Mucosa of rectum (tissue), 2 donors: ENCODE results near the gene TLR3.
A peak's percentile ranks its signal among the peaks of the same experiment; 100 is the strongest.
"Not testable (repeated sequence)": the region's sequence is repeated elsewhere in the genome, so short reads cannot be mapped to it uniquely, and the experiment has no call there.

Source experiments
- H3K27ac ChIP-seq, 2 donors: one replicate each; pipeline ENCODE4 v1.7.0; 2013; ENCODE audit warnings: inconsistent platforms in 2 of 2, low read depth in 2 of 2, low read length in 2 of 2
- H3K27me3 ChIP-seq, 2 donors: one replicate each; pipeline ENCODE4 v1.7.0; 2013; ENCODE audit warnings: low read length in 2 of 2; ENCODE audit not compliant: control insufficient read depth in 2 of 2, insufficient read depth in 2 of 2
- H3K36me3 ChIP-seq, 2 donors: one replicate each; pipeline ENCODE4 v1.7.0; 2013; ENCODE audit warnings: low read length in 2 of 2; ENCODE audit not compliant: control insufficient read depth in 2 of 2, insufficient read depth in 2 of 2
- H3K4me1 ChIP-seq, 2 donors: one replicate each; pipeline ENCODE4 v1.7.0; 2013; ENCODE audit warnings: low read length in 2 of 2, mild to moderate bottlenecking in 1 of 2; ENCODE audit not compliant: control insufficient read depth in 2 of 2, insufficient read depth in 2 of 2
- H3K4me3 ChIP-seq, 2 donors: one replicate each; pipeline ENCODE4 v1.7.0; 2013; ENCODE audit warnings: low read length in 2 of 2
- H3K9ac ChIP-seq, 2 donors: one replicate each; pipeline ENCODE4 v1.7.0; 2013; ENCODE audit warnings: low read length in 2 of 2, low read depth in 1 of 2, mild to moderate bottlenecking in 1 of 2
- H3K9me3 ChIP-seq, 2 donors: one replicate each; pipeline ENCODE4 v1.7.0; 2013; ENCODE audit warnings: low read length in 2 of 2; ENCODE audit not compliant: control insufficient read depth in 2 of 2
- donor health status: healthy.
- donor health status: Normal muscosa, but diverticular disease.

TLR3 gene

GRCh38 chr4:186029571-186030398 is 39.2 kb upstream of the TLR3 start:
- peaks cover 0 to 3% of the 10 kb centered on the region in 2 donors for H3K27me3 ChIP-seq
- H3K36me3 ChIP-seq: no peaks in the 10 kb centered on the region
- H3K9ac ChIP-seq: no peak overlapping the region
- H3K4me3 ChIP-seq: no peak overlapping the region
- peak overlapping the region; percentile 38 to 73 for H3K27ac ChIP-seq
- H3K4me1 ChIP-seq: no peaks in the 10 kb centered on the region
- peaks cover 0 to 2% of the 10 kb centered on the region in 2 donors for H3K9me3 ChIP-seq

- H3K9ac ChIP-seq: no peak overlapping the region
Observed at GRCh38 chr4:186030399-186030775, 38.6 kb upstream of the TLR3 start.

GRCh38 chr4:186030795-186031194 is 38.2 kb upstream of the TLR3 start:
- no peak overlapping the region for H3K4me3 ChIP-seq
- no peaks in the 10 kb centered on the region for H3K36me3 ChIP-seq
- H3K9ac ChIP-seq: no peak overlapping the region
- no peaks in the 10 kb centered on the region for H3K4me1 ChIP-seq
- H3K9me3 ChIP-seq: peaks cover 0 to 5% of the 10 kb centered on the region in 2 donors
- peak overlapping the region; percentile 20 to 73 for H3K27ac ChIP-seq
- peaks cover 0 to 3% of the 10 kb centered on the region in 2 donors for H3K27me3 ChIP-seq

More at GRCh38 chr4:186030399-186030775, 38.6 kb upstream of the TLR3 start:
- Histone ChIP-seq H3K36me3 (no peaks in the 10 kb centered on the region), H3K9me3 (peaks cover 0 to 5% of the 10 kb centered on the region in 2 donors), H3K27me3 (peaks cover 0 to 3% of the 10 kb centered on the region in 2 donors), H3K4me3 (no peak overlapping the region), H3K27ac (peak overlapping the region; percentile 20 to 73), H3K4me1 (no peaks in the 10 kb centered on the region)

GRCh38 chr4:186032259-186032658 is 36.7 kb upstream of the TLR3 start:
- Histone ChIP-seq H3K9ac (no peak overlapping the region), H3K27ac (no peak overlapping the region), H3K4me1 (no peaks in the 10 kb centered on the region), H3K4me3 (no peak overlapping the region), H3K9me3 (peaks cover 0 to 5% of the 10 kb centered on the region in 2 donors), H3K27me3 (peaks cover 0 to 3% of the 10 kb centered on the region in 2 donors), H3K36me3 (no peaks in the 10 kb centered on the region)

GRCh38 chr4:186033027-186033426 is 35.9 kb upstream of the TLR3 start:
- Histone ChIP-seq H3K36me3 (no peaks in the 10 kb centered on the region), H3K4me1 (no peaks in the 10 kb centered on the region), H3K9me3 (peaks cover 0 to 5% of the 10 kb centered on the region in 2 donors), H3K4me3 (no peak overlapping the region), H3K27ac (no peak overlapping the region), H3K9ac (no peak overlapping the region), H3K27me3 (peaks cover 0 to 3% of the 10 kb centered on the region in 2 donors)

GRCh38 chr4:186034613-186035012 is 34.3 kb upstream of the TLR3 start:
- not testable (repeated sequence) for H3K4me1 ChIP-seq, H3K4me3 ChIP-seq, H3K27ac ChIP-seq, H3K36me3 ChIP-seq, H3K27me3 ChIP-seq, H3K9ac ChIP-seq, H3K9me3 ChIP-seq

GRCh38 chr4:186036976-186037581 is 31.9 kb upstream of the TLR3 start:
- H3K9ac ChIP-seq: no peak overlapping the region
- H3K27ac ChIP-seq: no peak overlapping the region
- no peaks in the 10 kb centered on the region for H3K27me3 ChIP-seq
- no peaks in the 10 kb centered on the region for H3K36me3 ChIP-seq
- H3K4me1 ChIP-seq: peaks cover 0 to 2% of the 10 kb centered on the region in 2 donors
- H3K9me3 ChIP-seq: peaks cover 0 to 5% of the 10 kb centered on the region in 2 donors
- H3K4me3 ChIP-seq: no peak overlapping the region

- Histone ChIP-seq H3K27ac (no peak overlapping the region), H3K36me3 (no peaks in the 10 kb centered on the region), H3K9ac (no peak overlapping the region), H3K4me3 (no peak overlapping the region), H3K9me3 (peaks cover 0 to 5% of the 10 kb centered on the region in 2 donors), H3K4me1 (peaks cover 0 to 2% of the 10 kb centered on the region in 2 donors), H3K27me3 (no peaks in the 10 kb centered on the region)
Observed at GRCh38 chr4:186037692-186038658, 31.0 kb upstream of the TLR3 start.

GRCh38 chr4:186039697-186040096 is 29.3 kb upstream of the TLR3 start:
- Histone ChIP-seq H3K4me1 (peaks cover 0 to 2% of the 10 kb centered on the region in 2 donors), H3K9me3 (peaks cover 0 to 3% of the 10 kb centered on the region in 2 donors), H3K27me3 (no peaks in the 10 kb centered on the region), H3K27ac (no peak overlapping the region), H3K4me3 (no peak overlapping the region), H3K36me3 (no peaks in the 10 kb centered on the region), H3K9ac (no peak overlapping the region)
